Endothelial cell of umbilical vein (primary cell): ENCODE results near the gene FOXJ1. TPM values are rescaled to one million over a fixed set of nuclear protein-coding genes. Genes with fewer than 3 reads are reported as not detected.

Source experiments
- BruUV-seq: library from RNA; stranded (reverse); fragments of 400-500 nt; replicated peaks from 2 replicates; lab custom pipeline; 2021; lab: Mats Ljungman, UMichigan
- CTCF ChIA-PET: fragments of 300-600, 350-600 bp; sonication (Branson Sonifier 250); formaldehyde crosslinking; loops from one replicate; lab custom pipeline; 2021; ENCODE audit warnings: antibody characterized with exemption, inconsistent platforms; lab: Charles Lee
- POLR2A ChIA-PET: fragments of 300-600, 350-600 bp; sonication (Branson Sonifier 250); formaldehyde crosslinking; loops from one replicate; lab custom pipeline; 2021; ENCODE audit warnings: antibody characterized with exemption, inconsistent platforms; lab: Charles Lee
- DNase-seq: peaks from one replicate; pipeline ENCODE4 v3.0.0-alpha.2; 2011; ENCODE audit warnings: low read depth, low spot score
- FAIRE-seq: peaks from 2 replicates; lab custom pipeline; 2011; peaks lifted over from hg19 to GRCh38; lab: Jason Lieb, UNC
- H2AFZ ChIP-seq: 2 replicates; pipeline ENCODE4 v1.6.0; 2012; ENCODE audit warnings: low read depth, low read length, control low read depth, inconsistent platforms
- H3K27ac ChIP-seq: 2 replicates; pipeline ENCODE4 v1.5.1; 2011; ENCODE audit warnings: low read depth, mild to moderate bottlenecking, control low read depth, low read length, moderate library complexity; ENCODE audit not compliant: insufficient read depth
- H3K27me3 ChIP-seq, 2 experiments: 2 replicates each; pipeline versions ENCODE4 v1.6.0 to v1.6.1; 2011; ENCODE audit warnings: low read length in 2 of 2, mixed read lengths in 1 of 2; ENCODE audit not compliant: control insufficient read depth in 2 of 2, insufficient read depth in 2 of 2
- H3K36me3 ChIP-seq, 2 experiments: 2 replicates in 1 of 2; 3 replicates in 1 of 2; pipeline ENCODE4 v1.5.1; 2011; ENCODE audit warnings: low read length in 2 of 2, mild to moderate bottlenecking in 1 of 2, moderate library complexity in 1 of 2; ENCODE audit not compliant: control insufficient read depth in 2 of 2, insufficient read depth in 2 of 2; ENCODE audit errors: extremely low read depth in 1 of 2
- H3K4me1 ChIP-seq: 3 replicates; pipeline ENCODE4 v1.5.1; 2011; ENCODE audit warnings: mild to moderate bottlenecking, low read length; ENCODE audit not compliant: control insufficient read depth, insufficient read depth; ENCODE audit errors: extremely low read depth
- H3K4me2 ChIP-seq: 2 replicates; pipeline ENCODE4 v1.6.1; 2011; ENCODE audit warnings: low read length, control low read depth, mixed read lengths; ENCODE audit not compliant: insufficient read depth
- H3K4me3 ChIP-seq, 3 experiments: fragments of 200-600 bp in 1 of 3; sonication (generic), shearing (Covaris generic) in 1 of 3; replicated peaks in 1 of 3; 2 replicates each; pipeline ENCODE4 v1.5.1; 2011 to 2016; ENCODE audit warnings: control low read depth in 3 of 3, low read length in 3 of 3, mild to moderate bottlenecking in 2 of 3, inconsistent platforms in 1 of 3, low read depth in 1 of 3, moderate library complexity in 1 of 3; ENCODE audit not compliant: insufficient read depth in 1 of 3
- H3K79me2 ChIP-seq: 2 replicates; pipeline ENCODE4 v1.6.0; 2012; ENCODE audit warnings: low read length, inconsistent platforms; ENCODE audit not compliant: control insufficient read depth, insufficient read depth
- H3K9ac ChIP-seq: replicated peaks from 2 replicates; pipeline ENCODE3; 2011; ENCODE audit warnings: low read length, control low read depth; ENCODE audit not compliant: insufficient read depth; ENCODE audit errors: extremely low read depth
- H3K9me1 ChIP-seq: replicated peaks from 3 replicates; pipeline ENCODE4 v1.6.0; 2011; ENCODE audit warnings: mild to moderate bottlenecking, low read length; ENCODE audit not compliant: control insufficient read depth, insufficient read depth; ENCODE audit errors: extremely low read depth
- H3K9me3 ChIP-seq: replicated peaks from 2 replicates; pipeline ENCODE4 v1.5.1; 2012; ENCODE audit warnings: low read length, inconsistent platforms; ENCODE audit not compliant: control insufficient read depth, insufficient read depth
- H4K20me1 ChIP-seq: replicated peaks from 2 replicates; pipeline ENCODE3; 2011; ENCODE audit warnings: mild to moderate bottlenecking, low read length; ENCODE audit not compliant: control insufficient read depth, insufficient read depth; ENCODE audit errors: extremely low read depth
- CTCF ChIP-seq, 2 donors: IDR thresholded peaks; 1 replicate in 1 of 2; 2 replicates in 1 of 2; pipeline ENCODE4 v1.5.1; 2011; ENCODE audit warnings: low read length in 2 of 2, mild to moderate bottlenecking in 2 of 2, moderate library complexity in 2 of 2, control low read depth in 1 of 2, inconsistent platforms in 1 of 2, low read depth in 1 of 2; ENCODE audit not compliant: insufficient read depth in 1 of 2; ENCODE audit errors: extremely low read depth in 1 of 2
- EZH2 ChIP-seq: IDR thresholded peaks from 2 replicates; pipeline ENCODE4 v1.6.1; 2012; ENCODE audit warnings: borderline replicate concordance, low read depth, mild to moderate bottlenecking, moderate library complexity, low read length, inconsistent platforms; ENCODE audit not compliant: severe bottlenecking
- FOS ChIP-seq: IDR thresholded peaks from 2 replicates; pipeline ENCODE4 v1.6.1; 2011; ENCODE audit warnings: mild to moderate bottlenecking, low read length, moderate library complexity, borderline replicate concordance; ENCODE audit not compliant: insufficient read depth
- GATA2 ChIP-seq: IDR thresholded peaks from 2 replicates; pipeline ENCODE4 v1.7.0; 2011; ENCODE audit warnings: low read depth, mild to moderate bottlenecking, moderate library complexity, mixed read lengths, low read length; ENCODE audit not compliant: insufficient read length, insufficient read depth
- JUN ChIP-seq: IDR thresholded peaks from 2 replicates; pipeline ENCODE4 v1.6.1; 2011; ENCODE audit warnings: borderline replicate concordance, low read depth; ENCODE audit not compliant: insufficient read length, insufficient read depth
- MAX ChIP-seq: IDR thresholded peaks from 2 replicates; pipeline ENCODE4 v1.6.1; 2011; ENCODE audit not compliant: insufficient read depth, insufficient read length
- MYC ChIP-seq: IDR thresholded peaks from one replicate; pipeline ENCODE4 v1.6.1; 2011; ENCODE audit warnings: mild to moderate bottlenecking, low read depth, low read length
- POLR2A ChIP-seq: IDR thresholded peaks from 2 replicates; pipeline ENCODE4 v1.6.1; 2012; ENCODE audit warnings: low read depth, mild to moderate bottlenecking, control low read depth, low read length
- POLR2AphosphoS5 ChIP-seq: IDR thresholded peaks from 2 replicates; pipeline ENCODE4 v1.6.1; 2012; ENCODE audit warnings: low read depth, mild to moderate bottlenecking, control low read depth, low read length, moderate library complexity; ENCODE audit not compliant: insufficient read depth
- dilution Hi-C: fragments of 300-500 bp; cut with MboI; formaldehyde crosslinking; loops from one replicate; pipeline ENCODE4 v1.15.0; 2019; ENCODE audit warnings: low sequenced_read_pairs; ENCODE audit not compliant: extremely low pct_ligation_motif_present
- intact Hi-C: fragments of 100-400 bp; cut with micrococcal nuclease; formaldehyde crosslinking; loops from one replicate; pipeline ENCODE4 v1.10.0; 2022
- polyA plus RNA-seq, 4 experiments: library from polyadenylated mRNA; depleted of rRNA in 3 of 4; stranded (reverse) in 3 of 4; unstranded in 1 of 4; fragments of >200 nt; gene quantifications; 2 replicates each; pipeline versions ENCODE4 v1.2.1 to v1.2.3, GENCODE V29; 2011 to 2012; ENCODE audit warnings: missing spikeins in 1 of 4
- total RNA-seq: library from RNA; stranded (reverse); gene quantifications from 2 replicates; pipeline ENCODE4 v1.2.3, GENCODE V29; 2021

Gene FOXJ1
- total and polyA plus RNA-seq, 2 donors (not counting 3 experiments of a cell fraction or from before 2014, with no cell fraction given): not detected

- ChIA-PET POLR2A (no interaction called here), CTCF (interaction anchor here (1.2 to 4.2 kb wide), 3 partner anchors 11 to 175 kb away, joined by 4 to 24 read pairs (median 4); no protein-coding TSS in a partner anchor)
- TF ChIP-seq MAX (no peak), CTCF (IDR thresholded peaks at IDR 0.05; ENCODE audit: extremely low read depth in 1 of 2, insufficient read depth in 1 of 2, low read depth in 1 of 2, low read length in 2 of 2) (no peak), JUN (no peak), FOS (no peak), POLR2AphosphoS5 (no peak), EZH2 (no peak), GATA2 (no peak), POLR2A (no peak), MYC (no peak)
- Histone ChIP-seq H3K36me3 (peaks cover 0 to 7% of the 10 kb centered on the region in 2 experiments), H3K79me2 (peaks cover 11% of the 10 kb centered on the region), H3K4me2 (peak overlapping the region; percentile 79), H3K9ac (peak overlapping the region; percentile 69), H3K9me1 (no peaks in the 10 kb centered on the region), H3K4me1 (peaks cover 8% of the 10 kb centered on the region), H4K20me1 (no peaks in the 10 kb centered on the region), H3K27ac (no peak overlapping the region), H3K4me3 (peak overlapping the region; percentile 73 to 87 (median 78)), H2AFZ (peak overlapping the region; percentile 98), H3K9me3 (no peaks in the 10 kb centered on the region), H3K27me3 (no peaks in the 10 kb centered on the region)
- TSS peak; percentile 98 for BruUV-seq
- intact Hi-C loops (no loop called here), dilution Hi-C loops (no loop called here)
- FAIRE-seq (no peak), DNase-seq (no peak)
Measured at GRCh38 chr17:76104140-76104895, 36.7 kb downstream of the FOXJ1 start.
